Right lobe of liver (tissue), 4 donors: ENCODE data around the gene NFIB.

Source experiments
- POLR2A ChIP-seq: fragments of 450-650 bp; IDR thresholded peaks from one replicate; pipeline ENCODE4 v1.6.1; 2017; ENCODE audit warnings: antibody characterized with exemption, mild to moderate bottlenecking
- TF ChIP-seq, protein P1 (sequence below), 4 donors: fragments of 200-600 bp in 3 of 4; fragments of 450-650 bp in 1 of 4; IDR thresholded peaks; one replicate each; pipeline versions ENCODE4 v1.5.1 to v1.8.0; 2016 to 2022; ENCODE audit warnings: antibody characterized with exemption in 4 of 4, mild to moderate bottlenecking in 2 of 4
- donor health status: DM: no; HTN: no; CAD: no.
- donor health status: DM: no; HTN: no; CAD: no.
- donor health status: DM: no; HTN: yes; CAD: no.

DNA sequence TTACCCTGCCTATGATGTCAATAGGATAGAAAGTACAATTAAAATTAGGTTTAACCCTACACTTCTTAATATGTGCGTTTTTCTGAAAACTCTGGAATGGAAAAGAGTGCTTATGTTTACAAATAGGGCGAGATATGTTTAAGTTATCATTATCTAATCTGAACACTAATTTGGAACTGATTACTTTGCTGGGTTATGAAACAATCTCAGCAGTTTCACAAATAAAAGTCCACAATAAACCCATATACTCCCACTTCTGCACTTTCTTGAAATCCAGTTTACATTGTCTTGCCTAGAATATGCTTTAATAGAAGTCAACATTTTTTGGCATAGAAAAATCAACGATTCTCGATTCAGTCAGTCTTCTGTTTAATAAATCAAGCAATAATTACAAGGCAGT is 236.3 kb downstream of the NFIB start:
- TF ChIP-seq, protein P1, sequence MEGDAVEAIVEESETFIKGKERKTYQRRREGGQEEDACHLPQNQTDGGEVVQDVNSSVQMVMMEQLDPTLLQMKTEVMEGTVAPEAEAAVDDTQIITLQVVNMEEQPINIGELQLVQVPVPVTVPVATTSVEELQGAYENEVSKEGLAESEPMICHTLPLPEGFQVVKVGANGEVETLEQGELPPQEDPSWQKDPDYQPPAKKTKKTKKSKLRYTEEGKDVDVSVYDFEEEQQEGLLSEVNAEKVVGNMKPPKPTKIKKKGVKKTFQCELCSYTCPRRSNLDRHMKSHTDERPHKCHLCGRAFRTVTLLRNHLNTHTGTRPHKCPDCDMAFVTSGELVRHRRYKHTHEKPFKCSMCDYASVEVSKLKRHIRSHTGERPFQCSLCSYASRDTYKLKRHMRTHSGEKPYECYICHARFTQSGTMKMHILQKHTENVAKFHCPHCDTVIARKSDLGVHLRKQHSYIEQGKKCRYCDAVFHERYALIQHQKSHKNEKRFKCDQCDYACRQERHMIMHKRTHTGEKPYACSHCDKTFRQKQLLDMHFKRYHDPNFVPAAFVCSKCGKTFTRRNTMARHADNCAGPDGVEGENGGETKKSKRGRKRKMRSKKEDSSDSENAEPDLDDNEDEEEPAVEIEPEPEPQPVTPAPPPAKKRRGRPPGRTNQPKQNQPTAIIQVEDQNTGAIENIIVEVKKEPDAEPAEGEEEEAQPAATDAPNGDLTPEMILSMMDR (IDR thresholded peaks at IDR 0.05) = no peak
- no peak for TF ChIP-seq POLR2A
